Endothelial cell of umbilical vein (primary cell): ENCODE measurements around the gene POLR1D. TPM values are rescaled to one million over a fixed set of nuclear protein-coding genes. Genes with fewer than 3 reads are reported as not detected.

ENCODE experiments used
- BruUV-seq: library from RNA; stranded (reverse); fragments of 400-500 nt; replicated peaks from 2 replicates; lab custom pipeline; 2021; lab: Mats Ljungman, UMichigan
- CTCF ChIA-PET: fragments of 300-600, 350-600 bp; sonication (Branson Sonifier 250); formaldehyde crosslinking; loops from one replicate; lab custom pipeline; 2021; ENCODE audit warnings: antibody characterized with exemption, inconsistent platforms; lab: Charles Lee
- POLR2A ChIA-PET: fragments of 300-600, 350-600 bp; sonication (Branson Sonifier 250); formaldehyde crosslinking; loops from one replicate; lab custom pipeline; 2021; ENCODE audit warnings: antibody characterized with exemption, inconsistent platforms; lab: Charles Lee
- DNase-seq: peaks from one replicate; pipeline ENCODE4 v3.0.0-alpha.2; 2011; ENCODE audit warnings: low read depth, low spot score
- FAIRE-seq: peaks from 2 replicates; lab custom pipeline; 2011; peaks lifted over from hg19 to GRCh38; lab: Jason Lieb, UNC
- H2AFZ ChIP-seq: 2 replicates; pipeline ENCODE4 v1.6.0; 2012; ENCODE audit warnings: low read depth, low read length, control low read depth, inconsistent platforms
- H3K27ac ChIP-seq: 2 replicates; pipeline ENCODE4 v1.5.1; 2011; ENCODE audit warnings: low read depth, mild to moderate bottlenecking, control low read depth, low read length, moderate library complexity; ENCODE audit not compliant: insufficient read depth
- H3K27me3 ChIP-seq, 2 experiments: 2 replicates each; pipeline versions ENCODE4 v1.6.0 to v1.6.1; 2011; ENCODE audit warnings: low read length in 2 of 2, mixed read lengths in 1 of 2; ENCODE audit not compliant: control insufficient read depth in 2 of 2, insufficient read depth in 2 of 2
- H3K36me3 ChIP-seq, 2 experiments: 2 replicates in 1 of 2; 3 replicates in 1 of 2; pipeline ENCODE4 v1.5.1; 2011; ENCODE audit warnings: low read length in 2 of 2, mild to moderate bottlenecking in 1 of 2, moderate library complexity in 1 of 2; ENCODE audit not compliant: control insufficient read depth in 2 of 2, insufficient read depth in 2 of 2; ENCODE audit errors: extremely low read depth in 1 of 2
- H3K4me1 ChIP-seq: 3 replicates; pipeline ENCODE4 v1.5.1; 2011; ENCODE audit warnings: mild to moderate bottlenecking, low read length; ENCODE audit not compliant: control insufficient read depth, insufficient read depth; ENCODE audit errors: extremely low read depth
- H3K4me2 ChIP-seq: 2 replicates; pipeline ENCODE4 v1.6.1; 2011; ENCODE audit warnings: low read length, control low read depth, mixed read lengths; ENCODE audit not compliant: insufficient read depth
- H3K4me3 ChIP-seq, 3 experiments: fragments of 200-600 bp in 1 of 3; sonication (generic), shearing (Covaris generic) in 1 of 3; replicated peaks in 1 of 3; 2 replicates each; pipeline ENCODE4 v1.5.1; 2011 to 2016; ENCODE audit warnings: control low read depth in 3 of 3, low read length in 3 of 3, mild to moderate bottlenecking in 2 of 3, inconsistent platforms in 1 of 3, low read depth in 1 of 3, moderate library complexity in 1 of 3; ENCODE audit not compliant: insufficient read depth in 1 of 3
- H3K79me2 ChIP-seq: 2 replicates; pipeline ENCODE4 v1.6.0; 2012; ENCODE audit warnings: low read length, inconsistent platforms; ENCODE audit not compliant: control insufficient read depth, insufficient read depth
- H3K9ac ChIP-seq: replicated peaks from 2 replicates; pipeline ENCODE3; 2011; ENCODE audit warnings: low read length, control low read depth; ENCODE audit not compliant: insufficient read depth; ENCODE audit errors: extremely low read depth
- H3K9me1 ChIP-seq: replicated peaks from 3 replicates; pipeline ENCODE4 v1.6.0; 2011; ENCODE audit warnings: mild to moderate bottlenecking, low read length; ENCODE audit not compliant: control insufficient read depth, insufficient read depth; ENCODE audit errors: extremely low read depth
- H3K9me3 ChIP-seq: replicated peaks from 2 replicates; pipeline ENCODE4 v1.5.1; 2012; ENCODE audit warnings: low read length, inconsistent platforms; ENCODE audit not compliant: control insufficient read depth, insufficient read depth
- H4K20me1 ChIP-seq: replicated peaks from 2 replicates; pipeline ENCODE3; 2011; ENCODE audit warnings: mild to moderate bottlenecking, low read length; ENCODE audit not compliant: control insufficient read depth, insufficient read depth; ENCODE audit errors: extremely low read depth
- EZH2 ChIP-seq: IDR thresholded peaks from 2 replicates; pipeline ENCODE4 v1.6.1; 2012; ENCODE audit warnings: borderline replicate concordance, low read depth, mild to moderate bottlenecking, moderate library complexity, low read length, inconsistent platforms; ENCODE audit not compliant: severe bottlenecking
- FOS ChIP-seq: IDR thresholded peaks from 2 replicates; pipeline ENCODE4 v1.6.1; 2011; ENCODE audit warnings: mild to moderate bottlenecking, low read length, moderate library complexity, borderline replicate concordance; ENCODE audit not compliant: insufficient read depth
- GATA2 ChIP-seq: IDR thresholded peaks from 2 replicates; pipeline ENCODE4 v1.7.0; 2011; ENCODE audit warnings: low read depth, mild to moderate bottlenecking, moderate library complexity, mixed read lengths, low read length; ENCODE audit not compliant: insufficient read length, insufficient read depth
- JUN ChIP-seq: IDR thresholded peaks from 2 replicates; pipeline ENCODE4 v1.6.1; 2011; ENCODE audit warnings: borderline replicate concordance, low read depth; ENCODE audit not compliant: insufficient read length, insufficient read depth
- MYC ChIP-seq: IDR thresholded peaks from one replicate; pipeline ENCODE4 v1.6.1; 2011; ENCODE audit warnings: mild to moderate bottlenecking, low read depth, low read length
- POLR2A ChIP-seq: IDR thresholded peaks from 2 replicates; pipeline ENCODE4 v1.6.1; 2012; ENCODE audit warnings: low read depth, mild to moderate bottlenecking, control low read depth, low read length
- POLR2AphosphoS5 ChIP-seq: IDR thresholded peaks from 2 replicates; pipeline ENCODE4 v1.6.1; 2012; ENCODE audit warnings: low read depth, mild to moderate bottlenecking, control low read depth, low read length, moderate library complexity; ENCODE audit not compliant: insufficient read depth
- dilution Hi-C: fragments of 300-500 bp; cut with MboI; formaldehyde crosslinking; loops from one replicate; pipeline ENCODE4 v1.15.0; 2019; ENCODE audit warnings: low sequenced_read_pairs; ENCODE audit not compliant: extremely low pct_ligation_motif_present
- intact Hi-C: fragments of 100-400 bp; cut with micrococcal nuclease; formaldehyde crosslinking; loops from one replicate; pipeline ENCODE4 v1.10.0; 2022
- polyA plus RNA-seq, 4 experiments: library from polyadenylated mRNA; depleted of rRNA in 3 of 4; stranded (reverse) in 3 of 4; unstranded in 1 of 4; fragments of >200 nt; gene quantifications; 2 replicates each; pipeline versions ENCODE4 v1.2.1 to v1.2.3, GENCODE V29; 2011 to 2012; ENCODE audit warnings: missing spikeins in 1 of 4
- total RNA-seq: library from RNA; stranded (reverse); gene quantifications from 2 replicates; pipeline ENCODE4 v1.2.3, GENCODE V29; 2021
- TF ChIP-seq, protein P1 (sequence below), 2 donors: IDR thresholded peaks; 1 replicate in 1 of 2; 2 replicates in 1 of 2; pipeline ENCODE4 v1.5.1; 2011; ENCODE audit warnings: low read length in 2 of 2, mild to moderate bottlenecking in 2 of 2, moderate library complexity in 2 of 2, control low read depth in 1 of 2, inconsistent platforms in 1 of 2, low read depth in 1 of 2; ENCODE audit not compliant: insufficient read depth in 1 of 2; ENCODE audit errors: extremely low read depth in 1 of 2
- TF ChIP-seq, protein P2 (sequence below): IDR thresholded peaks from 2 replicates; pipeline ENCODE4 v1.6.1; 2011; ENCODE audit not compliant: insufficient read depth, insufficient read length

POLR1D gene
- total and polyA plus RNA-seq, 2 donors (not counting 3 experiments of a cell fraction or from before 2014, with no cell fraction given), result 90.7 to 111 TPM

DNA sequence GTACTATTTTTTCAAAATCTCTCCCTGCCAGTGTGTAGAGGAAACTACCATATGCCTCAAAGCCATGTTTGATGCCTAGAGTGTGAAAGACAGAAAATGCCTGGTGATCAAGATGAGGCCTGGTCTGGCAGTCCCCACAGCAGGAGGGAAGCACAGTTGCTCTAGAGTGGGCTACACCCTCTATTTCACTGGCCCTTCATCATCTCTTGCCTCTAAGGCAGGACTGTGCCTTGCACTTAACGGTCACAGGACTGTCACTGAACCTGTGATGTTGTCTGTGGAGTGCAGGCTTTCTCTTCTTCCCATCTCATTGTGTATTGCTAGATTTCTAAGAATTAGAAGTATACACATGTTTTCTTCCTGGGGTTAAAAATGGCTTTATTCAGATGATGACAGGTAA lies 16.3 kb downstream of the POLR1D start:
- Histone ChIP-seq H3K9ac (no peak overlapping the region), H4K20me1 (peaks cover 2% of the 10 kb centered on the region), H3K4me1 (peaks cover 23% of the 10 kb centered on the region), H3K4me2 (no peak overlapping the region), H2AFZ (no peak overlapping the region), H3K27me3 (no peaks in the 10 kb centered on the region), H3K79me2 (peaks cover 24% of the 10 kb centered on the region), H3K4me3 (no peak overlapping the region), H3K9me1 (no peaks in the 10 kb centered on the region), H3K9me3 (no peaks in the 10 kb centered on the region), H3K27ac (no peak overlapping the region), H3K36me3 (peaks cover 0 to 2% of the 10 kb centered on the region in 2 experiments)
- ChIA-PET CTCF (interaction anchor here (0.9 to 2.0 kb wide), 6 partner anchors 10 to 105 kb away, joined by 3 to 10 read pairs (median 4); no protein-coding TSS in a partner anchor), POLR2A (interaction anchor here (0.5 to 1.0 kb wide), 2 partner anchors 11 to 18 kb away, joined by 3 read pairs; partner anchors contain the start of gene LNX2)
- no peak for TF ChIP-seq FOS
- TF ChIP-seq EZH2, result no peak
- no peak for TF ChIP-seq POLR2AphosphoS5
- TF ChIP-seq, protein P1, sequence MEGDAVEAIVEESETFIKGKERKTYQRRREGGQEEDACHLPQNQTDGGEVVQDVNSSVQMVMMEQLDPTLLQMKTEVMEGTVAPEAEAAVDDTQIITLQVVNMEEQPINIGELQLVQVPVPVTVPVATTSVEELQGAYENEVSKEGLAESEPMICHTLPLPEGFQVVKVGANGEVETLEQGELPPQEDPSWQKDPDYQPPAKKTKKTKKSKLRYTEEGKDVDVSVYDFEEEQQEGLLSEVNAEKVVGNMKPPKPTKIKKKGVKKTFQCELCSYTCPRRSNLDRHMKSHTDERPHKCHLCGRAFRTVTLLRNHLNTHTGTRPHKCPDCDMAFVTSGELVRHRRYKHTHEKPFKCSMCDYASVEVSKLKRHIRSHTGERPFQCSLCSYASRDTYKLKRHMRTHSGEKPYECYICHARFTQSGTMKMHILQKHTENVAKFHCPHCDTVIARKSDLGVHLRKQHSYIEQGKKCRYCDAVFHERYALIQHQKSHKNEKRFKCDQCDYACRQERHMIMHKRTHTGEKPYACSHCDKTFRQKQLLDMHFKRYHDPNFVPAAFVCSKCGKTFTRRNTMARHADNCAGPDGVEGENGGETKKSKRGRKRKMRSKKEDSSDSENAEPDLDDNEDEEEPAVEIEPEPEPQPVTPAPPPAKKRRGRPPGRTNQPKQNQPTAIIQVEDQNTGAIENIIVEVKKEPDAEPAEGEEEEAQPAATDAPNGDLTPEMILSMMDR (IDR thresholded peaks at IDR 0.05; ENCODE audit: extremely low read depth in 1 of 2, insufficient read depth in 1 of 2, low read depth in 1 of 2, low read length in 2 of 2), result no peak
- no peak for TF ChIP-seq MYC
- TF ChIP-seq, protein P2, sequence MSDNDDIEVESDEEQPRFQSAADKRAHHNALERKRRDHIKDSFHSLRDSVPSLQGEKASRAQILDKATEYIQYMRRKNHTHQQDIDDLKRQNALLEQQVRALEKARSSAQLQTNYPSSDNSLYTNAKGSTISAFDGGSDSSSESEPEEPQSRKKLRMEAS, result no peak
- no peak for TF ChIP-seq JUN
- no peak for TF ChIP-seq GATA2
- TF ChIP-seq POLR2A, result no peak
- intact Hi-C loops, result no loop called here
- no peak for FAIRE-seq
- dilution Hi-C loops, result no loop called here
- no TSS peak for BruUV-seq
- no peak for DNase-seq
